IMR-90 (cell line): ENCODE results near the gene CEACAM20. TPM values are rescaled to one million over a fixed set of nuclear protein-coding genes. Genes with fewer than 3 reads are reported as not detected.

Source experiments
- ATAC-seq: fragments of 200-7000 bp; cut with Tn5 transposase; 2 replicates; pipeline ENCODE4 v1.9.1; 2020; ENCODE audit warnings: low read depth, mild to moderate bottlenecking, moderate library complexity
- BruUV-seq: library from RNA; stranded (reverse); fragments of 400-500 nt; replicated peaks from 2 replicates; lab custom pipeline; 2021; lab: Mats Ljungman, UMichigan
- CTCF ChIA-PET: fragments of 300-600 bp; formaldehyde crosslinking; extraction: SDS; loops from one replicate; lab custom pipeline; 2021; ENCODE audit warnings: antibody characterized with exemption; lab: Yijun Ruan, JAX
- POLR2A ChIA-PET: fragments of 300-600 bp; sonication (Branson Sonifier 250); formaldehyde crosslinking; loops from one replicate; lab custom pipeline; 2022; ENCODE audit warnings: antibody characterized with exemption; ENCODE audit not compliant: unreplicated experiment; lab: Charles Lee
- DNase-seq: peaks from one replicate; pipeline ENCODE4 v3.0.0; 2013
- H2AFZ ChIP-seq: replicated peaks from 2 replicates; pipeline ENCODE3; 2013; ENCODE audit warnings: low read length, mild to moderate bottlenecking; ENCODE audit not compliant: poor library complexity
- H2AK5ac ChIP-seq: 2 replicates; pipeline ENCODE4 v1.6.1; 2013; ENCODE audit warnings: low read depth, low read length, inconsistent platforms
- H2AK9ac ChIP-seq: replicated peaks from 2 replicates; pipeline ENCODE3; 2013; ENCODE audit warnings: mild to moderate bottlenecking, low read depth, low read length, moderate library complexity; ENCODE audit not compliant: poor library complexity
- H2BK120ac ChIP-seq: 2 replicates; pipeline ENCODE4 v1.6.1; 2013; ENCODE audit warnings: low read depth, low read length, inconsistent platforms
- H2BK15ac ChIP-seq: 3 replicates; pipeline ENCODE4 v1.6.1; 2013; ENCODE audit warnings: low read depth, low read length, inconsistent platforms
- H2BK20ac ChIP-seq: 2 replicates; pipeline ENCODE4 v1.6.1; 2013; ENCODE audit warnings: low read depth, mild to moderate bottlenecking, inconsistent platforms, low read length, moderate library complexity
- H2BK5ac ChIP-seq: 2 replicates; pipeline ENCODE4 v1.6.1; 2013; ENCODE audit warnings: mild to moderate bottlenecking, low read depth, low read length, inconsistent platforms; ENCODE audit not compliant: poor library complexity, severe bottlenecking
- H3K14ac ChIP-seq: replicated peaks from 2 replicates; pipeline ENCODE4 v1.6.1; 2013; ENCODE audit warnings: low read depth, low read length, inconsistent platforms
- H3K18ac ChIP-seq: 2 replicates; pipeline ENCODE4 v1.6.1; 2013; ENCODE audit warnings: low read depth, low read length, control low read depth
- H3K23ac ChIP-seq: 2 replicates; pipeline ENCODE4 v1.6.1; 2013; ENCODE audit warnings: low read depth, low read length, inconsistent platforms
- H3K27ac ChIP-seq: 2 replicates; pipeline ENCODE4 v1.5.1; 2013; ENCODE audit warnings: mild to moderate bottlenecking, control low read depth, low read length; ENCODE audit not compliant: insufficient read depth
- H3K27me3 ChIP-seq: 2 replicates; pipeline ENCODE4 v1.6.1; 2013; ENCODE audit warnings: low read length; ENCODE audit not compliant: control insufficient read depth, insufficient read depth
- H3K36me3 ChIP-seq: 2 replicates; pipeline ENCODE4 v1.6.1; 2013; ENCODE audit warnings: low read length, mixed read lengths; ENCODE audit not compliant: control insufficient read depth, insufficient read depth
- H3K4ac ChIP-seq: 2 replicates; pipeline ENCODE4 v1.6.1; 2013; ENCODE audit warnings: low read depth, low read length, inconsistent platforms
- H3K4me1 ChIP-seq: 2 replicates; pipeline ENCODE4 v1.6.1; 2013; ENCODE audit warnings: low read length, mixed read lengths; ENCODE audit not compliant: control insufficient read depth, insufficient read depth
- H3K4me2 ChIP-seq: 2 replicates; pipeline ENCODE4 v1.6.1; 2013; ENCODE audit warnings: low read depth, mild to moderate bottlenecking, control low read depth, low read length, moderate library complexity
- H3K4me3 ChIP-seq: 2 replicates; pipeline ENCODE4 v1.5.1; 2013; ENCODE audit warnings: low read depth, mild to moderate bottlenecking, control low read depth, low read length, moderate library complexity; ENCODE audit not compliant: insufficient read depth
- H3K56ac ChIP-seq: 2 replicates; pipeline ENCODE4 v1.6.1; 2013; ENCODE audit warnings: low read length, inconsistent platforms; ENCODE audit not compliant: insufficient read depth; ENCODE audit errors: extremely low read depth
- H3K79me1 ChIP-seq, 2 experiments: 2 replicates each; pipeline ENCODE4 v1.6.1; 2013; ENCODE audit warnings: low read length in 2 of 2, inconsistent platforms in 1 of 2, low read depth in 1 of 2
- H3K9ac ChIP-seq: 2 replicates; pipeline ENCODE4 v1.6.1; 2013; ENCODE audit warnings: low read depth, low read length, control low read depth
- H3K9me1 ChIP-seq: 2 replicates; pipeline ENCODE4 v1.6.1; 2013; ENCODE audit warnings: low read length, inconsistent platforms; ENCODE audit not compliant: insufficient read depth
- H3K9me3 ChIP-seq: 2 replicates; pipeline ENCODE4 v1.6.1; 2013; ENCODE audit warnings: low read length; ENCODE audit not compliant: control insufficient read depth, insufficient read depth
- H4K20me1 ChIP-seq: 2 replicates; pipeline ENCODE4 v1.6.1; 2013; ENCODE audit warnings: low read length, inconsistent platforms; ENCODE audit not compliant: insufficient read depth
- H4K5ac ChIP-seq: 2 replicates; pipeline ENCODE4 v1.6.1; 2013; ENCODE audit warnings: mild to moderate bottlenecking, low read depth, low read length, control low read depth
- H4K8ac ChIP-seq, 2 experiments: 2 replicates each; pipeline ENCODE4 v1.6.1; 2013; ENCODE audit warnings: low read depth in 2 of 2, low read length in 2 of 2, control low read depth in 1 of 2, inconsistent platforms in 1 of 2
- H4K91ac ChIP-seq: 2 replicates; pipeline ENCODE4 v1.6.1; 2013; ENCODE audit warnings: low read depth, low read length, inconsistent platforms; ENCODE audit not compliant: insufficient read depth
- BHLHE40 ChIP-seq: fragments of 150-350 bp; IDR thresholded peaks from 2 replicates; pipeline ENCODE4 v1.6.1; 2016; ENCODE audit warnings: mild to moderate bottlenecking, low read depth, low read length
- CEBPB ChIP-seq: IDR thresholded peaks from 2 replicates; pipeline ENCODE4 v1.6.1; 2012; ENCODE audit warnings: low read depth, low read length, improper control_type of control experiment
- CHD1 ChIP-seq: IDR thresholded peaks from 2 replicates; pipeline ENCODE4 v1.6.1; 2012; ENCODE audit warnings: low read depth, low read length, improper control_type of control experiment
- FOS ChIP-seq: fragments of 150-350 bp; IDR thresholded peaks from 2 replicates; pipeline ENCODE4 v1.6.1; 2016; ENCODE audit warnings: low read depth, low read length
- MXI1 ChIP-seq: IDR thresholded peaks from 2 replicates; pipeline ENCODE4 v1.6.1; 2012; ENCODE audit warnings: low read depth, mild to moderate bottlenecking, low read length, moderate library complexity, borderline replicate concordance
- NFE2L2 ChIP-seq: fragments of 150-350 bp; IDR thresholded peaks from 2 replicates; pipeline ENCODE4 v1.6.1; 2016; ENCODE audit warnings: low read depth, mild to moderate bottlenecking, low read length
- POLR2A ChIP-seq: IDR thresholded peaks from 2 replicates; pipeline ENCODE4 v1.6.1; 2012; ENCODE audit warnings: mild to moderate bottlenecking, low read depth, low read length
- RAD21 ChIP-seq: IDR thresholded peaks from 2 replicates; pipeline ENCODE4 v1.6.1; 2012; ENCODE audit warnings: low read length, improper control_type of control experiment
- RCOR1 ChIP-seq: IDR thresholded peaks from 2 replicates; pipeline ENCODE4 v1.6.1; 2012; ENCODE audit warnings: mild to moderate bottlenecking, low read length, improper control_type of control experiment; ENCODE audit not compliant: insufficient replicate concordance
- RFX5 ChIP-seq: IDR thresholded peaks from 2 replicates; pipeline ENCODE4 v1.8.0; 2012; ENCODE audit warnings: low read depth, mild to moderate bottlenecking, low read length, moderate library complexity
- SMC3 ChIP-seq: fragments of 150-350 bp; IDR thresholded peaks from 2 replicates; pipeline ENCODE4 v1.6.1; 2016; ENCODE audit warnings: low read depth, mild to moderate bottlenecking, antibody characterized with exemption, low read length, moderate library complexity
- WGBS, 2 experiments: methylation state at CpG; one replicate each; pipeline versions ENCODE4 v1.1.5 to v1.1.7; 2013; ENCODE audit warnings: missing lambda C conversion rate in 2 of 2; ENCODE audit not compliant: insufficient read length in 1 of 2; ENCODE audit errors: extremely low coverage in 2 of 2; 5-methylcytosine and 5-hydroxymethylcytosine counted together
- dilution Hi-C: fragments of 300-500 bp; cut with HindIII; formaldehyde crosslinking; loops from one replicate; pipeline ENCODE4 v1.14.3; 2018; ENCODE audit warnings: low sequenced_read_pairs; ENCODE audit not compliant: unreplicated experiment
- in situ Hi-C: fragments of 300-500 bp; cut with MboI; formaldehyde crosslinking; loops from 3 replicates; pipeline ENCODE4 v1.14.3; 2019; ENCODE audit warnings: low sequenced_read_pairs, inconsistent platforms, mixed read lengths
- intact Hi-C: fragments of 100-400 bp; cut with micrococcal nuclease; formaldehyde crosslinking; loops from 2 replicates; pipeline ENCODE4 v1.10.0; 2022
- polyA plus RNA-seq, 3 experiments: library from polyadenylated mRNA; depleted of rRNA; stranded (reverse); fragments of >200 nt; gene quantifications; 2 replicates each; pipeline ENCODE4 v1.2.3, GENCODE V29; 2012; ENCODE audit warnings: low replicate concordance in 1 of 3
- total RNA-seq: library from RNA; depleted of rRNA; stranded (reverse); fragments of >200 nt; gene quantifications from 2 replicates; pipeline ENCODE4 v1.2.3, GENCODE V29; 2012
- TF ChIP-seq, protein P1 (sequence below): fragments of 150-350 bp; IDR thresholded peaks from 2 replicates; pipeline ENCODE4 v1.6.1; 2017; ENCODE audit warnings: mild to moderate bottlenecking, antibody characterized with exemption, low read length, low read depth
- TF ChIP-seq, protein P2 (sequence below): conservative IDR thresholded peaks from 2 replicates; pipeline ENCODE4 v1.5.1; 2012; ENCODE audit warnings: mild to moderate bottlenecking, low read depth, low read length, improper control_type of control experiment
- TF ChIP-seq, protein P3 (sequence below): fragments of 150-350 bp; IDR thresholded peaks from 2 replicates; pipeline ENCODE4 v1.6.1; 2016; ENCODE audit warnings: low read depth, mild to moderate bottlenecking, low read length, moderate library complexity, borderline replicate concordance

The CEACAM20 gene
- total and polyA plus RNA-seq, 2 of the 4 experiments (the other 2 are of a cell fraction): not detected

DNA sequence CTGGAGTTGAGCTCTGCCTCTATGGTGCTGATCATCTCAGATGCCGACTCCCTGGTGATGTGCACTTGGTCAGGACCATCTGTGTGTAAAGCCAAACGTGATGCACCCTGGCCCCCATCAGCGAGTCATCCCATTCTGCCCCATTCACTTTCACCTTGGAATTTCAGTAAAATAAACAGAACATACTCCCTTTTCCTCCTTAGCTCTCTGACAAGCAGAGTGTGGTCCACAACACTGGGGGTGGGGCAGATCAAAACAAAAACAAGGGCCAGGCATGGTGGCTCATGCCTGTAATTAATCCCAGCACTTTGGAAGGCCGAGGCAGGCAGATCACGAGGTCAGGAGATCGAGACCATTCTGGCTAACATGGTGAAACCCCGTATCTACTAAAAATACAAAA is 12.3 kb downstream of the CEACAM20 start:
- H2BK20ac ChIP-seq: no peak overlapping the region
- H3K14ac ChIP-seq: no peak overlapping the region
- peaks cover 3% of the 10 kb centered on the region; the same call in 1 of the 2 replicates for H3K27me3 ChIP-seq
- H3K4me1 ChIP-seq: no peaks in the 10 kb centered on the region
- H3K9me1 ChIP-seq: no peaks in the 10 kb centered on the region
- no TSS peak for BruUV-seq
- no peak overlapping the region for H3K56ac ChIP-seq
- in situ Hi-C loops: no loop called here
- H2BK5ac ChIP-seq: no peak overlapping the region
- H3K79me1 ChIP-seq: no peaks in the 10 kb centered on the region
- no peaks in the 10 kb centered on the region for H3K36me3 ChIP-seq
- no peak overlapping the region for H3K9ac ChIP-seq
- no peak overlapping the region for H3K4ac ChIP-seq
- CTCF ChIA-PET: interaction anchor here (0.7 kb wide), 1 partner anchor 160 kb away, joined by 7 read pairs; no protein-coding TSS in a partner anchor
- no CpG with 5 or more reads among the region's 7 CpGs for WGBS, 2 experiments
- intact Hi-C loops: no loop called here
- no peak overlapping the region for H2BK15ac ChIP-seq
- H2AK5ac ChIP-seq: no peak overlapping the region
- no peak overlapping the region for H3K27ac ChIP-seq
- DNase-seq: peak; percentile 13
- dilution Hi-C loops: no loop called here
- no peak overlapping the region for H4K8ac ChIP-seq
- no peak overlapping the region for H3K4me3 ChIP-seq
- H3K23ac ChIP-seq: no peak overlapping the region
- no peak overlapping the region for H2AFZ ChIP-seq
- no peak overlapping the region for H4K91ac ChIP-seq
- no peak; the same call in 1 of the 2 replicates for ATAC-seq
- no peaks in the 10 kb centered on the region for H3K9me3 ChIP-seq
- no peak overlapping the region for H4K5ac ChIP-seq
- POLR2A ChIA-PET: no interaction called here
- H3K18ac ChIP-seq: no peak overlapping the region
- TF ChIP-seq FOS (no peak), SMC3 (no peak), POLR2A (no peak), NFE2L2 (no peak), RAD21 (no peak), RCOR1 (no peak), BHLHE40 (no peak), CEBPB (no peak), CHD1 (no peak), MXI1 (no peak), RFX5 (no peak)
- TF ChIP-seq, protein P1, sequence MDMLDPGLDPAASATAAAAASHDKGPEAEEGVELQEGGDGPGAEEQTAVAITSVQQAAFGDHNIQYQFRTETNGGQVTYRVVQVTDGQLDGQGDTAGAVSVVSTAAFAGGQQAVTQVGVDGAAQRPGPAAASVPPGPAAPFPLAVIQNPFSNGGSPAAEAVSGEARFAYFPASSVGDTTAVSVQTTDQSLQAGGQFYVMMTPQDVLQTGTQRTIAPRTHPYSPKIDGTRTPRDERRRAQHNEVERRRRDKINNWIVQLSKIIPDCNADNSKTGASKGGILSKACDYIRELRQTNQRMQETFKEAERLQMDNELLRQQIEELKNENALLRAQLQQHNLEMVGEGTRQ: no peak
- TF ChIP-seq, protein P2, sequence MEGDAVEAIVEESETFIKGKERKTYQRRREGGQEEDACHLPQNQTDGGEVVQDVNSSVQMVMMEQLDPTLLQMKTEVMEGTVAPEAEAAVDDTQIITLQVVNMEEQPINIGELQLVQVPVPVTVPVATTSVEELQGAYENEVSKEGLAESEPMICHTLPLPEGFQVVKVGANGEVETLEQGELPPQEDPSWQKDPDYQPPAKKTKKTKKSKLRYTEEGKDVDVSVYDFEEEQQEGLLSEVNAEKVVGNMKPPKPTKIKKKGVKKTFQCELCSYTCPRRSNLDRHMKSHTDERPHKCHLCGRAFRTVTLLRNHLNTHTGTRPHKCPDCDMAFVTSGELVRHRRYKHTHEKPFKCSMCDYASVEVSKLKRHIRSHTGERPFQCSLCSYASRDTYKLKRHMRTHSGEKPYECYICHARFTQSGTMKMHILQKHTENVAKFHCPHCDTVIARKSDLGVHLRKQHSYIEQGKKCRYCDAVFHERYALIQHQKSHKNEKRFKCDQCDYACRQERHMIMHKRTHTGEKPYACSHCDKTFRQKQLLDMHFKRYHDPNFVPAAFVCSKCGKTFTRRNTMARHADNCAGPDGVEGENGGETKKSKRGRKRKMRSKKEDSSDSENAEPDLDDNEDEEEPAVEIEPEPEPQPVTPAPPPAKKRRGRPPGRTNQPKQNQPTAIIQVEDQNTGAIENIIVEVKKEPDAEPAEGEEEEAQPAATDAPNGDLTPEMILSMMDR: no peak
- TF ChIP-seq, protein P3, sequence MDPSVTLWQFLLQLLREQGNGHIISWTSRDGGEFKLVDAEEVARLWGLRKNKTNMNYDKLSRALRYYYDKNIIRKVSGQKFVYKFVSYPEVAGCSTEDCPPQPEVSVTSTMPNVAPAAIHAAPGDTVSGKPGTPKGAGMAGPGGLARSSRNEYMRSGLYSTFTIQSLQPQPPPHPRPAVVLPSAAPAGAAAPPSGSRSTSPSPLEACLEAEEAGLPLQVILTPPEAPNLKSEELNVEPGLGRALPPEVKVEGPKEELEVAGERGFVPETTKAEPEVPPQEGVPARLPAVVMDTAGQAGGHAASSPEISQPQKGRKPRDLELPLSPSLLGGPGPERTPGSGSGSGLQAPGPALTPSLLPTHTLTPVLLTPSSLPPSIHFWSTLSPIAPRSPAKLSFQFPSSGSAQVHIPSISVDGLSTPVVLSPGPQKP: no peak
- no peak overlapping the region for H3K4me2 ChIP-seq
- H4K20me1 ChIP-seq: no peaks in the 10 kb centered on the region
- no peak overlapping the region for H2BK120ac ChIP-seq
- H2AK9ac ChIP-seq: no peak overlapping the region
